Neural cell (in vitro differentiated cells): ENCODE data around the gene RCAN3.

Source experiments
- CTCF ChIP-seq: fragments of 450-650 bp; IDR thresholded peaks from 2 replicates; pipeline ENCODE4 v1.5.1; 2014; ENCODE audit warnings: antibody characterized with exemption, mild to moderate bottlenecking, moderate library complexity; ENCODE audit not compliant: poor library complexity, severe bottlenecking
- EP300 ChIP-seq: fragments of 450-650 bp; conservative IDR thresholded peaks from 2 replicates; pipeline ENCODE4 v1.6.1; 2014; ENCODE audit warnings: antibody characterized with exemption, mild to moderate bottlenecking, moderate library complexity; ENCODE audit not compliant: poor library complexity, severe bottlenecking
- EZH2 ChIP-seq: fragments of 200-600, 300-800 bp; shearing (Covaris generic), sonication (generic); IDR thresholded peaks from 2 replicates; pipeline ENCODE4 v1.6.1; 2014; ENCODE audit warnings: antibody characterized with exemption, low read length, borderline replicate concordance, mild to moderate bottlenecking; ENCODE audit not compliant: insufficient read depth, poor library complexity, severe bottlenecking
- MXI1 ChIP-seq: fragments of 450-650 bp; conservative IDR thresholded peaks from 2 replicates; pipeline ENCODE4 v1.6.1; 2014; ENCODE audit warnings: antibody characterized with exemption, mild to moderate bottlenecking; ENCODE audit not compliant: poor library complexity, severe bottlenecking
- POLR2AphosphoS5 ChIP-seq: IDR thresholded peaks from 2 replicates; pipeline ENCODE4 v1.6.1; 2012
- RAD21 ChIP-seq: fragments of 450-650 bp; conservative IDR thresholded peaks from 2 replicates; pipeline ENCODE4 v1.6.1; 2014; ENCODE audit warnings: antibody characterized with exemption, mild to moderate bottlenecking, moderate library complexity
- REST ChIP-seq: IDR thresholded peaks from 2 replicates; pipeline ENCODE4 v1.6.1; 2012; ENCODE audit warnings: borderline replicate concordance
- SMC3 ChIP-seq: fragments of 450-650 bp; conservative IDR thresholded peaks from 2 replicates; pipeline ENCODE4 v1.6.1; 2014; ENCODE audit warnings: antibody characterized with exemption, mild to moderate bottlenecking, moderate library complexity; ENCODE audit not compliant: poor library complexity
- TAF1 ChIP-seq: IDR thresholded peaks from 2 replicates; pipeline ENCODE4 v1.6.1; 2012; ENCODE audit warnings: low read depth

- TF ChIP-seq EZH2 (no peak), EP300 (no peak), RAD21 (no peak), CTCF (no peak), POLR2AphosphoS5 (no peak), REST (no peak), MXI1 (no peak), TAF1 (no peak), SMC3 (no peak)
Observed at GRCh38 chr1:24484199-24484598, 18.4 kb upstream of the RCAN3 start.
